Putamen (tissue), 1 donor: ENCODE measurements around the gene TANGO2.

Experiments
- DNase-seq: peaks from one replicate; pipeline ENCODE4 v3.0.0-alpha.2; 2016; ENCODE audit warnings: low spot score

TANGO2 gene

GRCh38 chr22:20108757-20109230 is 87.9 kb downstream of the TANGO2 start:
- DNase-seq: no peak

DNA sequence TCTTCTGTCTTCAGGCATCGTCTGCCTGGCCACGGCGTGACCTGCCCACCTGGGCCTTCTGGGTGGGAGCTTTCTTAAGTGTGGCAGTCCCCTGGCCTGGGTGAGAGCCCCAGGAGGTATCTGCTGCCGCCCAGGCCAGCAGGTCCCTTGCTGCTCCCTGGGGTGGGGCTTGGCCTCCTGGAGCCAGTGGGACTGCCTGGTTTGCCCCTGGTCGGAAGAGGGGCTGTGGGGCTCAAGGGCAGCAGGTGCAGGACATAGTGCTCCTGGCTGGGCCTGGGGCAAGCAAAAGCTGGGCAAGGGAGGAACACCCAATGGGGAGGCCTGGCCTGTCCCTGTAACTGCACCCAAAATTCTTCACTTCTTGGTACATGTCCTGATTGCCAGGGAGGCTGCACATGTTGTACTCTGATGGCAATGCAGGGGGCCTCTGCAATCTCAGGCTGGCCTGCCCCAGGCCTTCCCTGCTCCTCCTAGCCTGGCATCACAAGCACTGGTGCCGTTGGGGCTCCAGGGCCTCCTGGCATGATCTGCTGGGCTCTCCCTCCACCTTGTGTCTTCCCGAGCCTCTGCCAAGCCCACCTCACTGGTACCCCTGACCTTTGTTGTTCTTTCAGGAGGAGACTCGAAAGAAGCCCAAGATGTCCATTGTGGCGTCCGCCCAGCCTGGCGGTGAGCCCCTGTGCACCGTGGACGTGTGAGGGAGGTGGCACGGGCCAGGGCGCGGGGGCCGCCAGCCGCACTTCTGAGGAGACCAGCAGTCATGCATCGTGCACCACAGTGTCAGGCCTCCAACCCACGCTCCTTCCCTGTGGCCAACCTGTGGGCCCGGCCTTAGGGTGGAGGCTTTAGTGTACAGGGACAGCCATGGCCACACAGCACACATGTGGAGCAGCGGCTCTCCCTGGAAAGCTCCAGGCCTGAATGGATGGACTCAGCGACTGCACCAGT is 88.8 kb downstream of the TANGO2 start:
- DNase-seq: no peak

DNA sequence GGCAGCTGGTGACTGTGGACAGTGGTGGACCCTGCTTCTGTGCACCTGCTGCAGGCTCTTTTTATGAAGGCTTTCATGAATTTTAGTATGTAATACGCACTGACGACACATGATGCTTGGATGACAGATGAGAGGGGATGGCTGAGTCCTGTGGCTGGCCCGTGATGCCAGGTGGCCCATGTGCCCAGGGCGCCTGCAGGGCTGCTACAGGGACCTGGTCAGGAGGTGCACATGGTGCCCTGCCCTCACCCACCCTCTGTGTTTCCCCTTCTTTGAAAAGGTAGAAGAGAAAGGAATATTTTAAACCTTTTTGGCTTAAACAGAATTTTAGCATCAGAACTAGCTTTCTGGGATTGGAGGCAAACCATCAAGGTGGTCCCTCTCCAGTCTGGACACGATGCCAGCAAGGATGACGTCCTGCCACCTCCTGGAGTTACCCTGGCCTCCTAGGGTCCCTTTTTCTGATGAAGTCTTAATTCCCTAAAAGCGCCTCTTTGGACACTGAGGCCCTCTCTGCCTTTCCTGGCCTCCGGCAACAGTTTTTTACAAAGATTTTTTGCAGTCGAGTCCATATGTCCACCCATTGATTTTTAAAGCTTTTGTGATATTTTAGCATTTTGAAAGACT is 89.6 kb downstream of the TANGO2 start:
- DNase-seq: no peak

DNA sequence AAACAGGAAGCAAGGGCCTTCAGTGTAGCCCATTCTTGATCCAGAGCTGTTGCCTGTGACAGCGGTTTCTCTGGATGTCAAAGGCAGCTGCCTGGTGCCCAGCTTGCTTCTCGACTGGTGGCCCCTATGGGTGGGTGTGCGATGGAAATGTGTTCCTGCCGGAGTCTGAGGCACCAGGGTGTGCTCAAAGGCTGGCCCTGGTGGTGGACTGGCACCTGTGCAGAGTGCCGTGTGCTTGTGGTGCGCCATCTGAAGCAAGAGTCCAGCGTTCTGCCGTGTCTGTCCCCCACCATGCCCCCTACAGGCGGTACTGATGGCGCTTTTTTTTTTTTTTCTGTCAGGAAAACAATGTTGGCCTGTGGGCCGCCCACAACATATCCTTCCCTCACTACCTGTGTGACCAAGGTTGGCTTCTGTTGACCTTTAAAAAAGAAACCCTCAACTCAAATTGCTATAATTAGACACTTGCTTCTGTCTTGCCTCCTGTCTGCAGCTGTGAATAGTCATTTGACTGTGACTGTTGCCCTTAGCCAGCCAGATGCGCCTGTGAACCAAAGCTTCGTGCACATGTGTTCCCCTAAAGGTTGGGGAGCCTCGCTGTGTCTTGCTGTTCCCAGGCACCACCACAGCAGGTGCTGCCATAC is 90.3 kb downstream of the TANGO2 start:
- DNase-seq: no peak

DNA sequence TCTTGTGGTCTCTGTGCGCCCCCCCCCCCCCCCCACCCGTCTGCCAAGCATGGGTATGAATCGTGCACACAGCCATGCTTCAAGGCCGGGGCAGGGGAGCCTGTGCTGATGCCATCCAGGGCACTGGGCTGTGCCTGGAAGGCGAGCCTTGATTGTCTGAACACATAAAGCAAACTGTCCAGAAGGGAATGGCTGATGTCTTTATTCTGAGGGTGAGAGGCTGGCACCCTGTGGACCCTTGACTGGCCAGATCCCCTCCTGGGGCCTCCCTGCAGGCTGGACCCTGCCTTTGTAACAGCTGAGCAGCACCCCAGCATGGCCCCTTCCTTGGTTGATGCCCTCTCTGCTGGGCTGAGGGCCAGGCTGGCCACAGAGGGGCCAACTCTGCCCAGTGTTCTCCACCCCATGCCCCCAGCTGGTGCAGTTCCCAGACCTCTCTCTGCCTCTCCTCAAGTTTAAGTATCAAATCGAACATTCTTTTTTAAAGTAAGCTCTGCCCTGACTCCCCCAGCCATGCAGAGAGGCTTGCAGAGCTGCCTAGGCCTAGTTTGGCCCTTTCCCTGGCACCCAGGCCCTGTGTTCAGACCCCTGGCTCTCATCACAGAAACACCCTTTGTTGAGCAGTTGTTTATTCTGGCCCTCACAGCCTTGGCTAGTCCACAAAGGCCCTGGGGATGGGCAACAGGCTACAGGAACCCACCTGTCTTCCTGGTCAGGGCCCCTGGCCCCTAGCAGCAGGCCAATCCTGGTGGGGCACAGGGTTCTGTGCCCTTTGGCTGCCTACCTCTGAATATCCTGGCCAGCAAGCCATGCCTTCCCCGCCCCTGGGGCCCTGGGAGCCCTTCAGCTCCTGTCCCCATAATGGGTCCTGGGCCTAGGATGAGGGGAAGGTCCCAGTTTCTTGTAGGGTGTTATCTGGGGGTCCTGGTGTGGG is 91.0 kb downstream of the TANGO2 start:
- DNase-seq: no peak

- no peak for DNase-seq
These were observed 92.0 kb downstream of the TANGO2 start for GRCh38 chr22:20112623-20113511.

- DNase-seq: no peak
These were observed 92.8 kb downstream of the TANGO2 start for GRCh38 chr22:20113551-20114310.

DNA sequence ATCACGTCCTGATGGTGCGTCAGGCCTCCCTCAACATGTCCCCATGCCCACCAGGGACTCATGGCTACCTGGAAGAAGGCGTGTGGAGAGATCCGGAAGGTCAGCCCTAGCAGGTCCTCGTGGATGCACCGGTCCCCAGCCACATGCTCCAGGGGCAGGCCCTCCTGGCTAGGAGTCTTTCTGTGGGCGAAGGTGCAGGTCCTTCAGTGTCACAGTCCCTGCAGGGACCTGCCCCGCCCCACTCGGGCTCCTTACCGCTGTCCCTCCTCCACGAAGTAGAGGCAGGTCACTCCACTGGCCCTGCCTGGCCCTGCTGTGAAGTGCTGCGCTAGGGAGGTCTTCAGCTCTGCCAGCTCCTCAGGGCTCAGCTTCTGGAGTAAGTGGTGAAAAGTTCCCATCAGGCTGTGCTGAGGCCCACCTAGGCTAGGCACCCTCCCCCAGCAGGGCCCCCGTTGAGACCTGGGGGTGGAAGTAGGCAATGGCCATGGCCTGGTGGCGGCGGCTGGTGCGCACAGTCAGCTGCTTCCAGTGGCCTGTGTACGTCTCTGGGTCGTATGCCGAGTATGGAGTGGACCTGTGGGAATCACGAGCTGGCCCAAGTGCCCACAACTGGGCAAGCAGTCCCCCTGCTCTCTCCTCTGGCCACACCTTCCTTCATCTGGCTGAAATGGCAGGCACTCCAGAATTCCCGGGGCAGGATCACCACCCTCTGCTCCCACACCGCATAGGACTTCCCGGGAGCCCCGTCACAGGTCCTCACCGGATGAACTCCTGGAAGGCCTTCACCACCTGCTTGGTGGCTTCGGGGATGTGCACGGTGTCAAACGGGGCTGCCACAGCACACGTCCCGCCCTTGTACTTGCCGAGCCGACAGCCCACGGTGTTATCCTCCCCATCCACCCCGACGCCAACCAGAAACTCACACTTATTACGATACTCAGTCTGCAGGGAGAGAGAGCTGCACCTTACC is 93.9 kb downstream of the TANGO2 start:
- no peak for DNase-seq

DNA sequence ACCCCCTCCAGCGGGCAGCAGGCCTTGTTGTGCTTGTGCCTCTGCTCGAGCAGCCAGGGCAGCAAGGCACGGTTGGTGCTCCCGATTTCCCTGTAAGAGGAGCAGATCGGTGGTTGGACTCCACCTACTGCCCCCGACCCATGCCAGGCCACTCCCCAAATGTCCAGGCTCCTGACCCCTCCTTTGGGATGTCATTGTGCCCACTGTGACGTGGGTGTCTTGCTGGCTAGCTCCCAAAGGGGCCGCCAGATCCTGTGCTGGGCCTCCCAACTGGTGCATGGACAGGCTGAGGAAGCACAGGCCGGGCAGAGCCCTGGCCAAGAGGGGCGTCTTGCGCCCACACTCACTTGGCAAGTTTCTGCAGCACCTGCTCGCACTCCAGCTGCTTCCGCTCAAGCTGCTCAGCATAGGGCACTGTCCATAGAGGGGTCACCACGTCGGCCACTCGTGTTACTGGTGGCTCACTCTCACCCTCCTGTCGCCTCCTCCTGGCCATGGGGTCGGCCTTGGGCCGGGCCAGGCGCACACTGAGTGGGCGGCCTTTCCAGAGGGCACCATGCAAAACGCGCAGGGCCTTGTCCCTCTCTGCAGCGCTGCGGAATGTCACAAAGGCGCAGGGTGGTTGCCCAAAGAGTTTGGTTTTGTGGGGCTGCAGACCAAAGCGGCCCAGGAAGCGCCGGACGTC is 94.9 kb downstream of the TANGO2 start, which contains the start of gene RANBP1:
TSS of gene RANBP1 (plus strand) at position 414 of the 685 bp plus-strand sequence. CDS start at position 495, 81 bp downstream.
- no peak for DNase-seq

DNA sequence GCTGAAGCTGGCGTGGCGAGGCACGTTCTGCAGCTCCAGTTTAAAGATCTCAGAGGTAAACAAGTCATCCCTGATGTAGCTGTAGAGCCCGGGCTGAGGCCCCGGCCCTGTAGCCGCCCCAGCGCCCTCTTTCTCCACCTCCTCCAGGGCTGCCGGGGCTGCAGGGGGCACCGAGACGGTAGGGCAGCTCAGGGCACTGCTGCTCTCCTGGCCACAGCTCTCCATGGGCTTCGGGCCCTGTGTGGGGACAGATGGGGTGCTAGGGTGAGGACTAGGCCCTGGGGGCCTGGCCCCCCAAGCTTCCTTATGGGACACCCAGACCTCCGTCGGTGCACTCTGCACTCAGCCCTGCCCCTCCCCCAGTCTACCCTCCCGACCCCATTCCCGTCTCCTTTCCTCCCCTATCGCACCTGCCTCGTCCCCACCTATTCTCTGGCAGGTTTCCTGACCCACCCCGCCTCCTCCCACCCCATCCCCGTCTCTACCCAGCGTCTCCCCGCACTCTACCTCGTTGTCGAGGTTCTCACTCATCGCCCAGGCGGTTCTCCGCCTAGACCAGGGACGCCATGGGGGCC is 95.6 kb downstream of the TANGO2 start:
- no peak for DNase-seq
